Activated naive CD4-positive, alpha-beta T cell treated with anti-CD3 and anti-CD28 coated beads, Interleukin-2, amount 10 ng/mL, durations not matched to agents 7 days and 5 days (primary cell): ENCODE results near the gene KANK2.
"Not testable (repeated sequence)": the region's sequence is repeated elsewhere in the genome, so short reads cannot be mapped to it uniquely, and the experiment has no call there.

Source experiments
- CTCF ChIA-PET: fragments of 350-600 bp; sonication (Branson Sonifier 250); formaldehyde crosslinking; loops from one replicate; lab custom pipeline; 2021; ENCODE audit warnings: antibody characterized with exemption; lab: Charles Lee
- DNase-seq: peaks from one replicate; pipeline ENCODE4 v3.0.0-alpha.2; 2020
- H3K27ac Mint-ChIP-seq: one replicate; pipeline ENCODE4 v1.8.0; 2021; ENCODE audit warnings: mild to moderate bottlenecking, moderate library complexity, mixed read lengths
- H3K27me3 Mint-ChIP-seq: one replicate; pipeline ENCODE4 v1.8.0; 2021; ENCODE audit warnings: mild to moderate bottlenecking, mixed read lengths
- H3K36me3 Mint-ChIP-seq: one replicate; pipeline ENCODE4 v1.8.0; 2021; ENCODE audit warnings: mixed read lengths
- H3K4me1 Mint-ChIP-seq: one replicate; pipeline ENCODE4 v1.8.0; 2021; ENCODE audit warnings: mixed read lengths
- H3K4me3 Mint-ChIP-seq: one replicate; pipeline ENCODE4 v1.8.0; 2021; ENCODE audit warnings: mild to moderate bottlenecking, moderate library complexity, mixed read lengths
- H3K9me3 Mint-ChIP-seq: one replicate; pipeline ENCODE4 v1.8.0; 2021; ENCODE audit warnings: mixed read lengths

Gene KANK2

GRCh38 chr19:11179716-11180297 is 17.5 kb downstream of the KANK2 start:
- no peaks in the 10 kb centered on the region for H3K9me3 Mint-ChIP-seq
- DNase-seq = no peak
- H3K36me3 Mint-ChIP-seq = no peaks in the 10 kb centered on the region
- peaks cover 18% of the 10 kb centered on the region for H3K27me3 Mint-ChIP-seq
- CTCF ChIA-PET = interaction anchor here (0.6 kb wide), 1 partner anchor 8 kb away, joined by 3 read pairs; no protein-coding TSS in a partner anchor
- H3K4me3 Mint-ChIP-seq = no peak overlapping the region
- peaks cover 8% of the 10 kb centered on the region for H3K4me1 Mint-ChIP-seq
- H3K27ac Mint-ChIP-seq = no peak overlapping the region

- peaks cover 15% of the 10 kb centered on the region for H3K27me3 Mint-ChIP-seq
- H3K4me1 Mint-ChIP-seq, H3K9me3 Mint-ChIP-seq, DNase-seq, H3K36me3 Mint-ChIP-seq, H3K27ac Mint-ChIP-seq, H3K4me3 Mint-ChIP-seq: not testable (repeated sequence)
- CTCF ChIA-PET = interaction anchor here (0.6 kb wide), 1 partner anchor 9 kb away, joined by 3 read pairs; no protein-coding TSS in a partner anchor
These were observed 18.2 kb downstream of the KANK2 start for GRCh38 chr19:11179145-11179465.

- no peak overlapping the region for H3K27ac Mint-ChIP-seq
- H3K9me3 Mint-ChIP-seq = no peaks in the 10 kb centered on the region
- DNase-seq = no peak
- H3K36me3 Mint-ChIP-seq = no peaks in the 10 kb centered on the region
- H3K4me3 Mint-ChIP-seq = no peak overlapping the region
- H3K4me1 Mint-ChIP-seq = peaks cover 8% of the 10 kb centered on the region
- CTCF ChIA-PET = no interaction called here
- peaks cover 14% of the 10 kb centered on the region for H3K27me3 Mint-ChIP-seq
These were observed 19.8 kb downstream of the KANK2 start for GRCh38 chr19:11177592-11177991.

- DNase-seq = no peak
- CTCF ChIA-PET = no interaction called here
- H3K36me3 Mint-ChIP-seq = no peaks in the 10 kb centered on the region
- no peak overlapping the region for H3K4me3 Mint-ChIP-seq
- peaks cover 8% of the 10 kb centered on the region for H3K4me1 Mint-ChIP-seq
- no peaks in the 10 kb centered on the region for H3K9me3 Mint-ChIP-seq
- H3K27me3 Mint-ChIP-seq = peaks cover 10% of the 10 kb centered on the region
- H3K27ac Mint-ChIP-seq = no peak overlapping the region
These were observed 20.7 kb downstream of the KANK2 start for GRCh38 chr19:11176466-11177193.

- Mint-ChIP-seq H3K4me1 (peaks cover 8% of the 10 kb centered on the region), H3K36me3 (no peaks in the 10 kb centered on the region)
These were observed 21.4 kb downstream of the KANK2 start for GRCh38 chr19:11175920-11176319.

GRCh38 chr19:11174336-11174735 is 23.0 kb downstream of the KANK2 start:
- Mint-ChIP-seq H3K9me3 (no peaks in the 10 kb centered on the region), H3K27me3 (peaks cover 5% of the 10 kb centered on the region), H3K4me1 (no peaks in the 10 kb centered on the region), H3K4me3 (no peak overlapping the region), H3K27ac (no peak overlapping the region), H3K36me3 (no peaks in the 10 kb centered on the region)
- CTCF ChIA-PET = no interaction called here
- DNase-seq = no peak

More at GRCh38 chr19:11175920-11176319, 21.4 kb downstream of the KANK2 start:
- Mint-ChIP-seq H3K9me3 (no peaks in the 10 kb centered on the region), H3K27ac (no peak overlapping the region), H3K27me3 (peaks cover 5% of the 10 kb centered on the region), H3K4me3 (no peak overlapping the region)
- no peak for DNase-seq
- CTCF ChIA-PET = no interaction called here

- CTCF ChIA-PET = no interaction called here
- H3K27ac Mint-ChIP-seq = no peak overlapping the region
- H3K27me3 Mint-ChIP-seq = peaks cover 5% of the 10 kb centered on the region
- no peaks in the 10 kb centered on the region for H3K9me3 Mint-ChIP-seq
- DNase-seq = no peak
- H3K36me3 Mint-ChIP-seq = no peaks in the 10 kb centered on the region
- no peaks in the 10 kb centered on the region for H3K4me1 Mint-ChIP-seq
- no peak overlapping the region for H3K4me3 Mint-ChIP-seq
These were observed 23.7 kb downstream of the KANK2 start for GRCh38 chr19:11173516-11174155.

- H3K4me3 Mint-ChIP-seq = no peak overlapping the region
- H3K9me3 Mint-ChIP-seq = no peaks in the 10 kb centered on the region
- H3K36me3 Mint-ChIP-seq = no peaks in the 10 kb centered on the region
- H3K27ac Mint-ChIP-seq = no peak overlapping the region
- CTCF ChIA-PET = interaction anchor here (0.7 kb wide), 1 partner anchor 32 kb away, joined by 3 read pairs; no protein-coding TSS in a partner anchor
- peaks cover 9% of the 10 kb centered on the region for H3K27me3 Mint-ChIP-seq
- H3K4me1 Mint-ChIP-seq = no peaks in the 10 kb centered on the region
- DNase-seq = no peak
These were observed 24.8 kb downstream of the KANK2 start for GRCh38 chr19:11172576-11172975.

GRCh38 chr19:11171144-11171543 is 26.2 kb downstream of the KANK2 start:
- Mint-ChIP-seq H3K4me3 (no peak overlapping the region), H3K27ac (no peak overlapping the region), H3K36me3 (no peaks in the 10 kb centered on the region), H3K9me3 (no peaks in the 10 kb centered on the region), H3K27me3 (peaks cover 10% of the 10 kb centered on the region), H3K4me1 (no peaks in the 10 kb centered on the region)
- no peak for DNase-seq
- CTCF ChIA-PET = interaction anchor here (0.6 to 0.7 kb wide), 2 partner anchors 24 to 84 kb away, joined by 3 read pairs; no protein-coding TSS in a partner anchor

- no peaks in the 10 kb centered on the region for H3K4me1 Mint-ChIP-seq
- H3K4me3 Mint-ChIP-seq = no peak overlapping the region
- H3K27ac Mint-ChIP-seq = no peak overlapping the region
- peaks cover 17% of the 10 kb centered on the region for H3K27me3 Mint-ChIP-seq
- H3K9me3 Mint-ChIP-seq = no peaks in the 10 kb centered on the region
- H3K36me3 Mint-ChIP-seq = no peaks in the 10 kb centered on the region
- no peak for DNase-seq
- CTCF ChIA-PET = no interaction called here
These were observed 27.3 kb downstream of the KANK2 start for GRCh38 chr19:11169896-11170678.

GRCh38 chr19:11168568-11168967 is 28.8 kb downstream of the KANK2 start:
- no peak overlapping the region for H3K4me3 Mint-ChIP-seq
- peaks cover 26% of the 10 kb centered on the region for H3K27me3 Mint-ChIP-seq
- no peak overlapping the region for H3K27ac Mint-ChIP-seq
- H3K36me3 Mint-ChIP-seq = no peaks in the 10 kb centered on the region
- DNase-seq = no peak
- H3K4me1 Mint-ChIP-seq = no peaks in the 10 kb centered on the region
- H3K9me3 Mint-ChIP-seq = no peaks in the 10 kb centered on the region
- CTCF ChIA-PET = no interaction called here

GRCh38 chr19:11166281-11167142 is 30.8 kb downstream of the KANK2 start:
- H3K4me1 Mint-ChIP-seq = no peaks in the 10 kb centered on the region
- CTCF ChIA-PET = no interaction called here
- no peaks in the 10 kb centered on the region for H3K36me3 Mint-ChIP-seq
- H3K9me3 Mint-ChIP-seq = no peaks in the 10 kb centered on the region
- H3K4me3 Mint-ChIP-seq = no peak overlapping the region
- no peak overlapping the region for H3K27ac Mint-ChIP-seq
- DNase-seq = no peak
- peaks cover 27% of the 10 kb centered on the region for H3K27me3 Mint-ChIP-seq

- Mint-ChIP-seq H3K4me3 (no peak overlapping the region), H3K9me3 (no peaks in the 10 kb centered on the region), H3K27me3 (peaks cover 27% of the 10 kb centered on the region), H3K36me3 (no peaks in the 10 kb centered on the region), H3K4me1 (no peaks in the 10 kb centered on the region), H3K27ac (no peak overlapping the region)
- no peak for DNase-seq
- CTCF ChIA-PET = no interaction called here
These were observed 31.8 kb downstream of the KANK2 start for GRCh38 chr19:11165486-11166030.
